ENCODE data around the gene EHMT1. TPM values are rescaled to one million over a fixed set of nuclear protein-coding genes. Genes with fewer than 3 reads are reported as not detected.
"Not testable (repeated sequence)": the region's sequence is repeated elsewhere in the genome, so short reads cannot be mapped to it uniquely, and the experiment has no call there.

EHMT1 gene
- total RNA-seq, 1 experiment from 2014 or later = 112 TPM

DNA sequence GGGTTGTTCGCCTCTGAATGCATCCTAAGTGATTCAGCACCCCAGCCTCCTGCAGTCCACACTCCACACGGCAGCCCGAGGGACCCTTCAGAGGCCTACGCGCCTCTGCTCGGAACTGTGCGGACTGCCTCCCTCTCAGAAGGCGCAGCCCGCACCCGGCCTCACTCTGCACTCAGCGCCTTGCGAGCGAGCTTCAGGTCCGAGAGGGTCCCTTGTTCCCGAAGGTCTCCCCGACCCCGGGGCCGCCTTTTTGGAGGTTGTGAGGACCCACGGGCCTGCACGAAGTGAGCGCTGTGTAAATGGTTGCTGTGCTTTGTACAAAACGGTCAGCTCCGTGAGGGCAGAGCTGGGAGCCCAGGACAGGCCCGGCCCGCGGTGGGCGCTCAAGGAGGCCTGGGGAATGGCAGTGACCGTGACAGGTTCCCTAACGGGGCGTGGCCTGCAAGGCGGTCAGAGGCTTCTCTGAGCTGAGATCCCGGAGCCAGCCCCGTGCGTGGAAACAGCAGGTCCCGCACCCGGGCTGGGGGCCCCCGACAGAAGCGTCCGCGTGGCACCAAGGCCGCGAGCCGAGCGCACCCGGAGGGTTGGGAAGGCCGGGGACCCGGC lies 258.1 kb downstream of the EHMT1 start:
- Histone ChIP-seq H3K23me2 (ENCODE audit: insufficient read length, low read depth, low read length, poor library complexity, severe bottlenecking) (no peaks in the 10 kb centered on the region), H3K4me1 (ENCODE audit: insufficient read depth, low read length) (no peaks in the 10 kb centered on the region), H2AK5ac (ENCODE audit: insufficient read length, low read length) (no peak overlapping the region), H3T11ph (ENCODE audit: low read length) (no peak overlapping the region), H2BK5ac (ENCODE audit: insufficient read length, low read length) (no peak overlapping the region), H4K20me1 (ENCODE audit: control insufficient read depth, insufficient read depth, insufficient read length) (no peaks in the 10 kb centered on the region), H3K14ac (ENCODE audit: insufficient read depth, low read length) (no peak overlapping the region), H3K27ac (ENCODE audit: insufficient read length, low read depth, low read length) (no peak overlapping the region), H4K5ac (ENCODE audit: insufficient read length, low read depth, low read length) (no peak overlapping the region), H3K4me2 (ENCODE audit: insufficient read depth, insufficient read length, low read length) (no peak overlapping the region), H2BK20ac (ENCODE audit: low read depth, low read length, poor library complexity, severe bottlenecking) (no peak overlapping the region), H3K4ac (ENCODE audit: low read depth, low read length) (no peak overlapping the region), H2BK15ac (ENCODE audit: low read depth, low read length) (no peak overlapping the region), H3K23ac (ENCODE audit: insufficient read length, low read depth, low read length) (no peak overlapping the region), H3K79me2 (ENCODE audit: insufficient read depth, low read length) (no peaks in the 10 kb centered on the region), H4K91ac (ENCODE audit: insufficient read length, low read depth, low read length) (no peak overlapping the region), H3K18ac (ENCODE audit: insufficient read length, low read depth, low read length) (no peak overlapping the region), H2BK120ac (ENCODE audit: low read depth, low read length, poor library complexity, severe bottlenecking) (no peak overlapping the region), H2BK12ac (ENCODE audit: insufficient read length, low read depth, low read length) (no peak overlapping the region), H3K9ac (ENCODE audit: extremely low read depth, insufficient read length, low read length) (no peak overlapping the region), H3K27me3 (ENCODE audit: insufficient read depth, low read length) (no peaks in the 10 kb centered on the region; the same call in 1 of the 2 replicates), H3K9me3 (ENCODE audit: control insufficient read depth, low read depth, low read length) (no peaks in the 10 kb centered on the region), H4K8ac (replicated peaks; ENCODE audit: insufficient read length, low read depth, low read length) (no peak overlapping the region), H2AFZ (ENCODE audit: low read length) (no peak overlapping the region), H3K56ac (ENCODE audit: insufficient read length, low read depth, low read length) (no peak overlapping the region), H3K79me1 (ENCODE audit: insufficient read depth, low read depth, low read length, poor library complexity, severe bottlenecking) (no peaks in the 10 kb centered on the region)
- Mint-ChIP-seq H3K9me3 (peaks cover 0 to 3% of the 10 kb centered on the region in 2 experiments; a peak in 2 of 5 replicates), H3K36me3 (ENCODE audit: insufficient read depth in 1 of 3, low read depth in 3 of 3) (peaks cover 3 to 20% (median 11%) of the 10 kb centered on the region in 3 experiments), H3K4me3 (peak overlapping the region in 1 of 2 experiments; percentile 67; a peak in 2 of 5 replicates), H3K27me3 (ENCODE audit: low read depth) (peaks cover 47% of the 10 kb centered on the region), H3K27ac (no peak overlapping the region), H3K4me1 (no peaks in the 10 kb centered on the region)
- TF ChIP-seq, protein P1, sequence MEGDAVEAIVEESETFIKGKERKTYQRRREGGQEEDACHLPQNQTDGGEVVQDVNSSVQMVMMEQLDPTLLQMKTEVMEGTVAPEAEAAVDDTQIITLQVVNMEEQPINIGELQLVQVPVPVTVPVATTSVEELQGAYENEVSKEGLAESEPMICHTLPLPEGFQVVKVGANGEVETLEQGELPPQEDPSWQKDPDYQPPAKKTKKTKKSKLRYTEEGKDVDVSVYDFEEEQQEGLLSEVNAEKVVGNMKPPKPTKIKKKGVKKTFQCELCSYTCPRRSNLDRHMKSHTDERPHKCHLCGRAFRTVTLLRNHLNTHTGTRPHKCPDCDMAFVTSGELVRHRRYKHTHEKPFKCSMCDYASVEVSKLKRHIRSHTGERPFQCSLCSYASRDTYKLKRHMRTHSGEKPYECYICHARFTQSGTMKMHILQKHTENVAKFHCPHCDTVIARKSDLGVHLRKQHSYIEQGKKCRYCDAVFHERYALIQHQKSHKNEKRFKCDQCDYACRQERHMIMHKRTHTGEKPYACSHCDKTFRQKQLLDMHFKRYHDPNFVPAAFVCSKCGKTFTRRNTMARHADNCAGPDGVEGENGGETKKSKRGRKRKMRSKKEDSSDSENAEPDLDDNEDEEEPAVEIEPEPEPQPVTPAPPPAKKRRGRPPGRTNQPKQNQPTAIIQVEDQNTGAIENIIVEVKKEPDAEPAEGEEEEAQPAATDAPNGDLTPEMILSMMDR (conservative IDR thresholded peaks at IDR 0.05) = no peak
- DNase-seq = peak; percentile 58
- WGBS (ENCODE audit: extremely low coverage, insufficient read length, low lambda C conversion rate) = no CpG with 5 or more reads among the region's 47 CpGs

DNA sequence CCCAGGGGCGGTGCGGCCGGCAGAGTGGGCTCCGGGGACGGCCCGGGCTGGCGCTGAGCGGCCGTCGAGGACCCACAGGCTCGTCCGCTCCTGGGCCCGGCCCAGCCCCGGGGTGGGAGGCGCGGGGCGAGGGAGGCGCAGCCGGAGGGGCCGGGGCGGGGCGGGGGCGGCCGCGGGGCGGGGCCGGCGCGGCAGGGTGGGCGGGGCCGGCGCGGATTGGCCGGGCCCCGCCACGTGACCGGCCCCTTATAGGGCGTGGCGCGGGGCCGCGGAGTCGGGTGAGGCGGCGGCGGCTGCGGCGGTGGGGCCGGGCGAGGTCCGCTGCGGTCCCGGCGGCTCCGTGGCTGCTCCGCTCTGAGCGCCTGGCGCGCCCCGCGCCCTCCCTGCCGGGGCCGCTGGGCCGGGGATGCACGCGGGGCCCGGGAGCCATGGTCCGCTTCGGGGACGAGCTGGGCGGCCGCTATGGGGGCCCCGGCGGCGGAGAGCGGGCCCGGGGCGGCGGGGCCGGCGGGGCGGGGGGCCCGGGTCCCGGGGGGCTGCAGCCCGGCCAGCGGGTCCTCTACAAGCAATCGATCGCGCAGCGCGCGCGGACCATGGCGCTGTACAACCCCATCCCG lies 258.8 kb downstream of the EHMT1 start, which contains the start of gene CACNA1B:
TSS of gene CACNA1B (plus strand) at position 277 of the 617 bp plus-strand sequence. CDS start at position 429, 152 bp downstream.
- Mint-ChIP-seq H3K36me3 (ENCODE audit: insufficient read depth in 1 of 3, low read depth in 3 of 3) (peaks cover 5 to 25% (median 16%) of the 10 kb centered on the region in 3 experiments), H3K27me3 (ENCODE audit: low read depth) (peaks cover 41% of the 10 kb centered on the region), H3K4me3 (peak within 1 kb of the TSS; percentile 43 to 67)
- H2BK120ac ChIP-seq (ENCODE audit: low read depth, low read length, poor library complexity, severe bottlenecking); H3T11ph ChIP-seq (ENCODE audit: low read length); H3K23me2 ChIP-seq (ENCODE audit: insufficient read length, low read depth, low read length, poor library complexity, severe bottlenecking); H3K18ac ChIP-seq (ENCODE audit: insufficient read length, low read depth, low read length); H3K4me1 Mint-ChIP-seq; H2BK12ac ChIP-seq (ENCODE audit: insufficient read length, low read depth, low read length); H4K91ac ChIP-seq (ENCODE audit: insufficient read length, low read depth, low read length); H3K79me2 ChIP-seq (ENCODE audit: insufficient read depth, low read length); H4K5ac ChIP-seq (ENCODE audit: insufficient read length, low read depth, low read length); H3K4me1 ChIP-seq (ENCODE audit: insufficient read depth, low read length); H3K9me3 ChIP-seq (ENCODE audit: control insufficient read depth, low read depth, low read length); H2BK15ac ChIP-seq (ENCODE audit: low read depth, low read length); H3K23ac ChIP-seq (ENCODE audit: insufficient read length, low read depth, low read length); H2BK5ac ChIP-seq (ENCODE audit: insufficient read length, low read length); H3K27me3 ChIP-seq (ENCODE audit: insufficient read depth, low read length); H2AFZ ChIP-seq (ENCODE audit: low read length); H3K56ac ChIP-seq (ENCODE audit: insufficient read length, low read depth, low read length); H3K9me3 Mint-ChIP-seq; H3K14ac ChIP-seq (ENCODE audit: insufficient read depth, low read length); H3K27ac ChIP-seq (ENCODE audit: insufficient read length, low read depth, low read length); H3K4ac ChIP-seq (ENCODE audit: low read depth, low read length); H4K8ac ChIP-seq (replicated peaks; ENCODE audit: insufficient read length, low read depth, low read length); H3K27ac Mint-ChIP-seq; H3K79me1 ChIP-seq (ENCODE audit: insufficient read depth, low read depth, low read length, poor library complexity, severe bottlenecking); H2AK5ac ChIP-seq (ENCODE audit: insufficient read length, low read length); H3K9ac ChIP-seq (ENCODE audit: extremely low read depth, insufficient read length, low read length); H2BK20ac ChIP-seq (ENCODE audit: low read depth, low read length, poor library complexity, severe bottlenecking); H4K20me1 ChIP-seq (ENCODE audit: control insufficient read depth, insufficient read depth, insufficient read length): not testable (repeated sequence)
- DNase-seq = peak; percentile 65
- peak within 1 kb of the TSS; percentile 11 for H3K4me2 ChIP-seq (ENCODE audit: insufficient read depth, insufficient read length, low read length)
- WGBS (ENCODE audit: extremely low coverage, insufficient read length, low lambda C conversion rate) = no CpG with 5 or more reads among the region's 95 CpGs

All from H9 (cell line).